Measurements from ENCODE around the gene CBFA2T3.
A peak's percentile ranks its signal among the peaks of the same experiment; 100 is the strongest.
"Not testable (repeated sequence)": the region's sequence is repeated elsewhere in the genome, so short reads cannot be mapped to it uniquely, and the experiment has no call there.

Gene CBFA2T3

GRCh38 chr16:89012622-89012995 is 35.6 kb upstream of the CBFA2T3 start:
- no peak for DNase-seq

- DNase-seq = no peak
Observed at GRCh38 chr16:89011909-89012621, 35.1 kb upstream of the CBFA2T3 start.

GRCh38 chr16:89010210-89010925 is 33.4 kb upstream of the CBFA2T3 start:
- no peak for DNase-seq

- peak in 1 of 2 experiments; percentile 24 for DNase-seq
Observed at GRCh38 chr16:89009343-89010209, 32.6 kb upstream of the CBFA2T3 start.

- DNase-seq = not testable (repeated sequence)
Observed at GRCh38 chr16:89008796-89009195, 31.8 kb upstream of the CBFA2T3 start.

- no peak for DNase-seq
Observed at GRCh38 chr16:89007371-89008249, 30.6 kb upstream of the CBFA2T3 start.

GRCh38 chr16:89006036-89006752 is 29.2 kb upstream of the CBFA2T3 start:
- no peak for DNase-seq

GRCh38 chr16:89005201-89006035 is 28.4 kb upstream of the CBFA2T3 start:
- DNase-seq = no peak

- DNase-seq = no peak
Observed at GRCh38 chr16:89004209-89004831, 27.3 kb upstream of the CBFA2T3 start.

GRCh38 chr16:89003831-89004208 is 26.8 kb upstream of the CBFA2T3 start:
- no peak for DNase-seq

- DNase-seq = no peak
Observed at GRCh38 chr16:89002851-89003830, 26.1 kb upstream of the CBFA2T3 start.

GRCh38 chr16:89002081-89002480 is 25.1 kb upstream of the CBFA2T3 start:
- not testable (repeated sequence) for DNase-seq

GRCh38 chr16:89001117-89002027 is 24.4 kb upstream of the CBFA2T3 start:
- no peak for DNase-seq

GRCh38 chr16:89000207-89000959 is 23.4 kb upstream of the CBFA2T3 start:
- no peak for DNase-seq

- DNase-seq = peak; percentile 29 to 50
Observed at GRCh38 chr16:88999457-89000206, 22.6 kb upstream of the CBFA2T3 start.
